HepG2 (cell line): ENCODE measurements around the gene PPP1R15A.

Source experiments
- ATF3 ChIP-seq: sonication (generic); formaldehyde crosslinking; IDR thresholded peaks from 2 replicates; pipeline ENCODE4 v1.4.0; 2020; ENCODE audit warnings: missing genetic modification reagents
- CBFB ChIP-seq: sonication (generic); formaldehyde crosslinking; IDR thresholded peaks from 2 replicates; pipeline ENCODE4 v1.4.0; 2020; ENCODE audit warnings: missing genetic modification reagents
- CTCF ChIP-seq: sonication (generic); formaldehyde crosslinking; IDR thresholded peaks from 2 replicates; pipeline ENCODE4 v1.5.0; 2020; ENCODE audit warnings: mild to moderate bottlenecking, missing genetic modification reagents, moderate library complexity
- MEF2D ChIP-seq: sonication (generic); formaldehyde crosslinking; IDR thresholded peaks from 2 replicates; pipeline ENCODE4 v1.5.1; 2020; ENCODE audit warnings: mild to moderate bottlenecking, missing genetic modification reagents
- MTF2 ChIP-seq: sonication (generic); formaldehyde crosslinking; IDR thresholded peaks from 2 replicates; pipeline ENCODE4 v1.5.0; 2020; ENCODE audit warnings: missing genetic modification reagents, borderline replicate concordance
- MYPOP ChIP-seq: sonication (generic); formaldehyde crosslinking; IDR thresholded peaks from 2 replicates; pipeline ENCODE4 v1.8.1; 2023; ENCODE audit warnings: mild to moderate bottlenecking, moderate library complexity, missing genetic modification reagents
- PREB ChIP-seq: sonication (generic); formaldehyde crosslinking; IDR thresholded peaks from 2 replicates; pipeline ENCODE4 v1.4.0; 2020; ENCODE audit warnings: missing genetic modification reagents
- REST ChIP-seq, 2 experiments: IDR thresholded peaks; 2 replicates each; pipeline ENCODE4 v1.6.1; 2011 to 2012; ENCODE audit warnings: low read length in 2 of 2, borderline replicate concordance in 1 of 2, low read depth in 1 of 2, mild to moderate bottlenecking in 1 of 2, moderate library complexity in 1 of 2
- SOX13 ChIP-seq, 3 experiments: fragments of 450-650 bp in 1 of 3; sonication (generic) in 1 of 3; formaldehyde crosslinking in 1 of 3; IDR thresholded peaks in 2 of 3; conservative IDR thresholded peaks in 1 of 3; 2 replicates each; pipeline versions ENCODE4 v1.5.0 to v1.6.1; 2016 to 2020; ENCODE audit warnings: antibody characterized with exemption in 1 of 3, mild to moderate bottlenecking in 1 of 3, missing compliant biosample characterization in 1 of 3, missing genetic modification reagents in 1 of 3, moderate library complexity in 1 of 3
- ZNF660 ChIP-seq: sonication (generic); formaldehyde crosslinking; IDR thresholded peaks from 2 replicates; pipeline ENCODE4 v1.5.1; 2020; ENCODE audit warnings: mild to moderate bottlenecking, low read depth, missing genetic modification reagents, borderline replicate concordance

- TF ChIP-seq ZNF660 (CRISPR knock-in tag) (no peak), PREB (no peak), REST (IDR thresholded peaks at IDR 0.05; ENCODE audit: borderline replicate concordance in 1 of 2, low read depth in 1 of 2, low read length in 2 of 2) (no peak), ATF3 (CRISPR knock-in tag) (no peak), MEF2D (no peak), CBFB (no peak), MTF2 (CRISPR knock-in tag) (no peak), MYPOP (CRISPR knock-in tag) (no peak), SOX13 (IDR thresholded peaks at IDR 0.05) (no peak), SOX13 (CRISPR knock-in tag; conservative IDR thresholded peaks at IDR 0.05 in 1 of 2, IDR thresholded peaks at IDR 0.05 in 1 of 2) (no peak), CTCF (CRISPR knock-in tag) (no peak)
Observed at GRCh38 chr19:48833977-48834376, 38.2 kb upstream of the PPP1R15A start.
